Suprapubic skin (tissue), 4 donors: Measurements from ENCODE around the gene FSTL3.

Experiments
- EP300 ChIP-seq: sonication (generic); formaldehyde crosslinking; IDR thresholded peaks from one replicate; pipeline ENCODE4 v1.6.1; 2017; ENCODE audit warnings: antibody characterized with exemption
- POLR2A ChIP-seq, 2 donors: fragments of 450-650 bp; IDR thresholded peaks; one replicate each; pipeline ENCODE4 v1.6.1; 2017; ENCODE audit warnings: antibody characterized with exemption in 2 of 2, mild to moderate bottlenecking in 2 of 2, moderate library complexity in 2 of 2
- POLR2AphosphoS5 ChIP-seq, 3 donors: sonication (generic); formaldehyde crosslinking; IDR thresholded peaks; one replicate each; pipeline ENCODE4 v1.6.1; 2017; ENCODE audit warnings: antibody characterized with exemption in 3 of 3
- TF ChIP-seq, protein P1 (sequence below), 2 donors: fragments of 200-600 bp in 1 of 2; fragments of 450-650 bp in 1 of 2; sonication (generic) in 1 of 2; IDR thresholded peaks; one replicate each; pipeline ENCODE4 v1.5.1; 2016 to 2019; ENCODE audit warnings: antibody characterized with exemption in 2 of 2, mild to moderate bottlenecking in 1 of 2, moderate library complexity in 1 of 2

GRCh38 chr19:642767-643727 lies 33.1 kb upstream of the FSTL3 start:
- TF ChIP-seq POLR2AphosphoS5 (IDR thresholded peaks at IDR 0.05) (no peak), POLR2A (IDR thresholded peaks at IDR 0.05) (no peak), EP300 (no peak)
- TF ChIP-seq, protein P1, sequence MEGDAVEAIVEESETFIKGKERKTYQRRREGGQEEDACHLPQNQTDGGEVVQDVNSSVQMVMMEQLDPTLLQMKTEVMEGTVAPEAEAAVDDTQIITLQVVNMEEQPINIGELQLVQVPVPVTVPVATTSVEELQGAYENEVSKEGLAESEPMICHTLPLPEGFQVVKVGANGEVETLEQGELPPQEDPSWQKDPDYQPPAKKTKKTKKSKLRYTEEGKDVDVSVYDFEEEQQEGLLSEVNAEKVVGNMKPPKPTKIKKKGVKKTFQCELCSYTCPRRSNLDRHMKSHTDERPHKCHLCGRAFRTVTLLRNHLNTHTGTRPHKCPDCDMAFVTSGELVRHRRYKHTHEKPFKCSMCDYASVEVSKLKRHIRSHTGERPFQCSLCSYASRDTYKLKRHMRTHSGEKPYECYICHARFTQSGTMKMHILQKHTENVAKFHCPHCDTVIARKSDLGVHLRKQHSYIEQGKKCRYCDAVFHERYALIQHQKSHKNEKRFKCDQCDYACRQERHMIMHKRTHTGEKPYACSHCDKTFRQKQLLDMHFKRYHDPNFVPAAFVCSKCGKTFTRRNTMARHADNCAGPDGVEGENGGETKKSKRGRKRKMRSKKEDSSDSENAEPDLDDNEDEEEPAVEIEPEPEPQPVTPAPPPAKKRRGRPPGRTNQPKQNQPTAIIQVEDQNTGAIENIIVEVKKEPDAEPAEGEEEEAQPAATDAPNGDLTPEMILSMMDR (IDR thresholded peaks at IDR 0.05) = no peak
